GM21737 (cell line): ENCODE measurements around the gene ENTPD5.
"Not testable (repeated sequence)": the region's sequence is repeated elsewhere in the genome, so short reads cannot be mapped to it uniquely, and the experiment has no call there.

Experiments
- ATAC-seq: cut with Tn5 transposase; IDR thresholded peaks from one replicate; pipeline ENCODE4 v1.9.1; 2021; ENCODE audit warnings: mild to moderate bottlenecking, moderate library complexity; ENCODE audit not compliant: unreplicated experiment

ENTPD5 gene

GRCh38 chr14:74008843-74009499, 10.1 kb downstream of the ENTPD5 start:
- no peak for ATAC-seq

- ATAC-seq: not testable (repeated sequence)
These were observed 13.4 kb downstream of the ENTPD5 start for GRCh38 chr14:74005664-74006063.

GRCh38 chr14:73998726-73999125, 20.4 kb downstream of the ENTPD5 start:
- ATAC-seq: no peak

- no peak for ATAC-seq
These were observed 21.1 kb downstream of the ENTPD5 start for GRCh38 chr14:73997944-73998447.

- ATAC-seq: no peak
These were observed 21.8 kb downstream of the ENTPD5 start for GRCh38 chr14:73997108-73997943.

- ATAC-seq: no peak
These were observed 22.4 kb downstream of the ENTPD5 start for GRCh38 chr14:73996731-73997107.

GRCh38 chr14:73995977-73996378, 23.1 kb downstream of the ENTPD5 start:
- no peak for ATAC-seq

GRCh38 chr14:73994926-73995325, 24.2 kb downstream of the ENTPD5 start:
- not testable (repeated sequence) for ATAC-seq

GRCh38 chr14:73991092-73991491, 28.0 kb downstream of the ENTPD5 start:
- ATAC-seq: no peak

GRCh38 chr14:73988656-73989055, 30.4 kb downstream of the ENTPD5 start:
- ATAC-seq: not testable (repeated sequence)

- no peak for ATAC-seq
These were observed 31.0 kb downstream of the ENTPD5 start for GRCh38 chr14:73988065-73988464.

- no peak for ATAC-seq
These were observed 41.2 kb downstream of the ENTPD5 start for GRCh38 chr14:73977896-73978295.

- no peak for ATAC-seq
These were observed 43.0 kb downstream of the ENTPD5 start for GRCh38 chr14:73976125-73976524.

- ATAC-seq: no peak
These were observed 45.6 kb downstream of the ENTPD5 start for GRCh38 chr14:73973497-73973896.

- no peak for ATAC-seq
These were observed 50.2 kb downstream of the ENTPD5 start for GRCh38 chr14:73968885-73969284.

- no peak for ATAC-seq
These were observed 53.9 kb downstream of the ENTPD5 start for GRCh38 chr14:73965216-73965615.

- no peak for ATAC-seq
These were observed 57.9 kb downstream of the ENTPD5 start for GRCh38 chr14:73961192-73961591.

GRCh38 chr14:73958591-73958990, 60.5 kb downstream of the ENTPD5 start:
- no peak for ATAC-seq

- no peak for ATAC-seq
These were observed 63.4 kb downstream of the ENTPD5 start for GRCh38 chr14:73955674-73956073.

- ATAC-seq: no peak
These were observed 65.4 kb downstream of the ENTPD5 start for GRCh38 chr14:73953731-73954130.

GRCh38 chr14:73949752-73950734, 69.0 kb downstream of the ENTPD5 start, which contains the start of the genes COQ6 and FAM161B:
TSS of gene COQ6 (plus strand) at chr14:73950302. CDS start at chr14:73950333, 31 bp downstream.
TSS of gene FAM161B (minus strand) at chr14:73950094. CDS start at chr14:73950026, 68 bp downstream.
- peak; percentile 94 for ATAC-seq
